GM23338 (cell line): ENCODE data around the gene PAX4. TPM values are rescaled to one million over a fixed set of nuclear protein-coding genes. Genes with fewer than 3 reads are reported as not detected.

ENCODE experiments used
- ATAC-seq: fragments of 200-7000 bp; cut with Tn5 transposase; 3 replicates; pipeline ENCODE4 v1.9.1; 2020
- DNase-seq: peaks from one replicate; pipeline ENCODE4 v3.0.0-alpha.2; 2015; ENCODE audit warnings: low spot score
- H2AFZ ChIP-seq: fragments of 200-600 bp; sonication (generic); 2 replicates; pipeline ENCODE4 v1.8.0; 2016; ENCODE audit warnings: antibody characterized with exemption, mild to moderate bottlenecking, moderate library complexity
- H3F3A ChIP-seq: fragments of 200-600 bp; sonication (generic); replicated peaks from 2 replicates; pipeline ENCODE4 v1.8.0; 2017; ENCODE audit warnings: antibody characterized with exemption, mixed run types, low read depth
- H3K27ac ChIP-seq: fragments of 200-600 bp; sonication (generic); 2 replicates; pipeline ENCODE4 v1.6.1; 2016; ENCODE audit warnings: low read depth
- H3K27me3 ChIP-seq: fragments of 200-600 bp; sonication (generic); 2 replicates; pipeline ENCODE4 v1.8.0; 2016; ENCODE audit warnings: mild to moderate bottlenecking, mixed run types, moderate library complexity; ENCODE audit not compliant: insufficient read depth
- H3K36me3 ChIP-seq: fragments of 200-600 bp; sonication (generic); 2 replicates; pipeline ENCODE4 v1.8.0; 2016; ENCODE audit warnings: mild to moderate bottlenecking; ENCODE audit not compliant: insufficient read depth
- H3K4me1 ChIP-seq: fragments of 200-600 bp; sonication (generic); 2 replicates; pipeline ENCODE4 v1.8.0; 2016; ENCODE audit warnings: mild to moderate bottlenecking, moderate library complexity; ENCODE audit not compliant: insufficient read depth
- H3K4me2 ChIP-seq: fragments of 200-600 bp; sonication (generic); 2 replicates; pipeline ENCODE4 v1.7.1; 2017; ENCODE audit warnings: mixed run types
- H3K4me3 ChIP-seq: fragments of 200-600 bp; sonication (generic); 2 replicates; pipeline ENCODE4 v1.6.1; 2016; ENCODE audit warnings: mixed run types
- H3K79me2 ChIP-seq: fragments of 200-600 bp; sonication (generic); replicated peaks from 2 replicates; pipeline ENCODE4 v1.8.0; 2017; ENCODE audit warnings: mild to moderate bottlenecking; ENCODE audit not compliant: insufficient read depth
- H3K9me2 ChIP-seq: fragments of 200-600 bp; sonication (generic); 2 replicates; pipeline ENCODE4 v1.8.0; 2017; ENCODE audit not compliant: insufficient read depth
- H4K20me1 ChIP-seq: fragments of 200-600 bp; sonication (generic); replicated peaks from 2 replicates; pipeline ENCODE4 v1.8.0; 2017; ENCODE audit warnings: mild to moderate bottlenecking; ENCODE audit not compliant: insufficient read depth
- H3K27ac Mint-ChIP-seq: 2 replicates; pipeline ENCODE4 v1.8.0; 2020; ENCODE audit warnings: inconsistent platforms, mild to moderate bottlenecking, moderate library complexity, mixed read lengths
- H3K27me3 Mint-ChIP-seq: 3 replicates; pipeline ENCODE4 v1.8.0; 2022; ENCODE audit warnings: low read depth, mild to moderate bottlenecking, moderate library complexity, mixed read lengths, inconsistent platforms; ENCODE audit not compliant: insufficient read depth, poor library complexity
- H3K36me3 Mint-ChIP-seq: 3 replicates; pipeline ENCODE4 v1.8.0; 2021; ENCODE audit warnings: low read depth, mild to moderate bottlenecking, inconsistent platforms, moderate library complexity, mixed read lengths
- H3K4me1 Mint-ChIP-seq: 3 replicates; pipeline ENCODE4 v1.8.0; 2020; ENCODE audit warnings: mild to moderate bottlenecking, inconsistent platforms, mixed read lengths
- H3K4me3 Mint-ChIP-seq: 3 replicates; pipeline ENCODE4 v1.8.0; 2021; ENCODE audit warnings: moderate library complexity, mild to moderate bottlenecking, inconsistent platforms, mixed read lengths
- H3K9me3 Mint-ChIP-seq: 3 replicates; pipeline ENCODE4 v1.8.0; 2020; ENCODE audit warnings: moderate library complexity, mild to moderate bottlenecking, inconsistent platforms, mixed read lengths
- ETS1 ChIP-seq: IDR thresholded peaks from 2 replicates; pipeline ENCODE4 v1.6.1; 2016; ENCODE audit warnings: antibody characterized with exemption
- EZH2 ChIP-seq: fragments of 200-600 bp; sonication (generic); IDR thresholded peaks from one replicate; pipeline ENCODE4 v1.8.0; 2017; ENCODE audit warnings: antibody characterized with exemption, mild to moderate bottlenecking, low read depth; ENCODE audit not compliant: unreplicated experiment
- EZH2phosphoT487 ChIP-seq: fragments of 200-600 bp; sonication (generic); IDR thresholded peaks from one replicate; pipeline ENCODE4 v1.8.1; 2018; ENCODE audit warnings: antibody characterized with exemption; ENCODE audit not compliant: unreplicated experiment
- JUNB ChIP-seq: IDR thresholded peaks from one replicate; pipeline ENCODE4 v1.6.1; 2016; ENCODE audit warnings: antibody characterized with exemption; ENCODE audit not compliant: unreplicated experiment
- NANOG ChIP-seq: IDR thresholded peaks from 2 replicates; pipeline ENCODE4 v1.6.1; 2016; ENCODE audit warnings: antibody characterized with exemption, borderline replicate concordance
- POLR2AphosphoS5 ChIP-seq: IDR thresholded peaks from 2 replicates; pipeline ENCODE4 v1.6.1; 2016; ENCODE audit warnings: antibody characterized with exemption, low read depth
- STAT1 ChIP-seq: IDR thresholded peaks from one replicate; pipeline ENCODE4 v1.6.1; 2016; ENCODE audit warnings: antibody characterized with exemption; ENCODE audit not compliant: unreplicated experiment
- ZNF114 ChIP-seq: fragments of 250-450 bp; sonication (Bioruptor Pico); IDR thresholded peaks from 2 replicates; pipeline ENCODE4 v1.5.0; 2020; ENCODE audit warnings: mild to moderate bottlenecking, moderate library complexity
- ZNF331 ChIP-seq: fragments of 250-450 bp; sonication (Bioruptor Pico); IDR thresholded peaks from 2 replicates; pipeline ENCODE4 v1.5.0; 2020; ENCODE audit warnings: low read depth, mild to moderate bottlenecking, moderate library complexity
- ZNF462 ChIP-seq: fragments of 250-450 bp; sonication (Bioruptor Pico); IDR thresholded peaks from 2 replicates; pipeline ENCODE4 v1.5.0; 2020; ENCODE audit warnings: mild to moderate bottlenecking, moderate library complexity
- polyA plus RNA-seq: library from polyadenylated mRNA; unstranded; fragments of >200 nt; fragmentation: Nextera tagmentation; extraction: Ambion mirVana; gene quantifications from 2 replicates; pipeline ENCODE4 v1.2.1, GENCODE V29; 2016
- total RNA-seq: library from RNA; depleted of rRNA; stranded (reverse); fragments of >200 nt; shearing (Covaris generic); gene quantifications from 2 replicates; pipeline ENCODE4 v1.2.3, GENCODE V29; 2014
- TF ChIP-seq, protein P1 (sequence below): IDR thresholded peaks from one replicate; pipeline ENCODE4 v1.6.1; 2018; ENCODE audit warnings: antibody characterized with exemption; ENCODE audit not compliant: unreplicated experiment
- TF ChIP-seq, protein P2 (sequence below), 2 experiments: fragments of 200-600 bp in 1 of 2; sonication (generic) in 1 of 2; conservative IDR thresholded peaks; 2 replicates each; pipeline versions ENCODE4 v1.5.1 to v1.6.1; 2016 to 2017; ENCODE audit warnings: antibody characterized with exemption in 2 of 2, low read depth in 2 of 2, mild to moderate bottlenecking in 2 of 2, moderate library complexity in 1 of 2

Gene PAX4
- total and polyA plus RNA-seq, 2 experiments from 2014 or later, result not detected

- no peak for ATAC-seq
- Histone ChIP-seq H3F3A (peaks cover 3% of the 10 kb centered on the region; the same call in 1 of the 2 replicates), H3K4me3 (no peak overlapping the region)
Observed at GRCh38 chr7:127667017-127667670, 49.2 kb upstream of the PAX4 start.

More at GRCh38 chr7:127667017-127667670, 49.2 kb upstream of the PAX4 start:
- Histone ChIP-seq H3K4me2 (peak overlapping the region; percentile 41; the same call in 1 of the 2 replicates), H3K9me2 (no peaks in the 10 kb centered on the region), H3K4me1 (peaks cover 56% of the 10 kb centered on the region), H4K20me1 (peaks cover 61% of the 10 kb centered on the region), H3K27ac (peak overlapping the region; percentile 47; the same call in 1 of the 2 replicates), H2AFZ (no peak overlapping the region), H3K36me3 (no peaks in the 10 kb centered on the region; the same call in 1 of the 2 replicates), H3K79me2 (peaks cover 100% of the 10 kb centered on the region), H3K27me3 (no peaks in the 10 kb centered on the region)
- Mint-ChIP-seq H3K27me3 (peaks cover 7% of the 10 kb centered on the region), H3K36me3 (peaks cover 31% of the 10 kb centered on the region), H3K4me1 (peaks cover 56% of the 10 kb centered on the region), H3K9me3 (no peaks in the 10 kb centered on the region), H3K27ac (no peak overlapping the region), H3K4me3 (no peak overlapping the region; the same call in 2 of the 3 replicates)
- no peak for TF ChIP-seq STAT1
- TF ChIP-seq ZNF462 (CRISPR knock-in tag), result no peak
- TF ChIP-seq EZH2, result no peak
- no peak for TF ChIP-seq ETS1
- TF ChIP-seq JUNB, result no peak
- TF ChIP-seq, protein P1, sequence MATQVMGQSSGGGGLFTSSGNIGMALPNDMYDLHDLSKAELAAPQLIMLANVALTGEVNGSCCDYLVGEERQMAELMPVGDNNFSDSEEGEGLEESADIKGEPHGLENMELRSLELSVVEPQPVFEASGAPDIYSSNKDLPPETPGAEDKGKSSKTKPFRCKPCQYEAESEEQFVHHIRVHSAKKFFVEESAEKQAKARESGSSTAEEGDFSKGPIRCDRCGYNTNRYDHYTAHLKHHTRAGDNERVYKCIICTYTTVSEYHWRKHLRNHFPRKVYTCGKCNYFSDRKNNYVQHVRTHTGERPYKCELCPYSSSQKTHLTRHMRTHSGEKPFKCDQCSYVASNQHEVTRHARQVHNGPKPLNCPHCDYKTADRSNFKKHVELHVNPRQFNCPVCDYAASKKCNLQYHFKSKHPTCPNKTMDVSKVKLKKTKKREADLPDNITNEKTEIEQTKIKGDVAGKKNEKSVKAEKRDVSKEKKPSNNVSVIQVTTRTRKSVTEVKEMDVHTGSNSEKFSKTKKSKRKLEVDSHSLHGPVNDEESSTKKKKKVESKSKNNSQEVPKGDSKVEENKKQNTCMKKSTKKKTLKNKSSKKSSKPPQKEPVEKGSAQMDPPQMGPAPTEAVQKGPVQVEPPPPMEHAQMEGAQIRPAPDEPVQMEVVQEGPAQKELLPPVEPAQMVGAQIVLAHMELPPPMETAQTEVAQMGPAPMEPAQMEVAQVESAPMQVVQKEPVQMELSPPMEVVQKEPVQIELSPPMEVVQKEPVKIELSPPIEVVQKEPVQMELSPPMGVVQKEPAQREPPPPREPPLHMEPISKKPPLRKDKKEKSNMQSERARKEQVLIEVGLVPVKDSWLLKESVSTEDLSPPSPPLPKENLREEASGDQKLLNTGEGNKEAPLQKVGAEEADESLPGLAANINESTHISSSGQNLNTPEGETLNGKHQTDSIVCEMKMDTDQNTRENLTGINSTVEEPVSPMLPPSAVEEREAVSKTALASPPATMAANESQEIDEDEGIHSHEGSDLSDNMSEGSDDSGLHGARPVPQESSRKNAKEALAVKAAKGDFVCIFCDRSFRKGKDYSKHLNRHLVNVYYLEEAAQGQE, result no peak
- no peak for TF ChIP-seq ZNF331 (CRISPR knock-in tag)
- TF ChIP-seq, protein P2, sequence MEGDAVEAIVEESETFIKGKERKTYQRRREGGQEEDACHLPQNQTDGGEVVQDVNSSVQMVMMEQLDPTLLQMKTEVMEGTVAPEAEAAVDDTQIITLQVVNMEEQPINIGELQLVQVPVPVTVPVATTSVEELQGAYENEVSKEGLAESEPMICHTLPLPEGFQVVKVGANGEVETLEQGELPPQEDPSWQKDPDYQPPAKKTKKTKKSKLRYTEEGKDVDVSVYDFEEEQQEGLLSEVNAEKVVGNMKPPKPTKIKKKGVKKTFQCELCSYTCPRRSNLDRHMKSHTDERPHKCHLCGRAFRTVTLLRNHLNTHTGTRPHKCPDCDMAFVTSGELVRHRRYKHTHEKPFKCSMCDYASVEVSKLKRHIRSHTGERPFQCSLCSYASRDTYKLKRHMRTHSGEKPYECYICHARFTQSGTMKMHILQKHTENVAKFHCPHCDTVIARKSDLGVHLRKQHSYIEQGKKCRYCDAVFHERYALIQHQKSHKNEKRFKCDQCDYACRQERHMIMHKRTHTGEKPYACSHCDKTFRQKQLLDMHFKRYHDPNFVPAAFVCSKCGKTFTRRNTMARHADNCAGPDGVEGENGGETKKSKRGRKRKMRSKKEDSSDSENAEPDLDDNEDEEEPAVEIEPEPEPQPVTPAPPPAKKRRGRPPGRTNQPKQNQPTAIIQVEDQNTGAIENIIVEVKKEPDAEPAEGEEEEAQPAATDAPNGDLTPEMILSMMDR (conservative IDR thresholded peaks at IDR 0.05; ENCODE audit: low read depth in 2 of 2), result no peak
- TF ChIP-seq EZH2phosphoT487, result no peak
- TF ChIP-seq POLR2AphosphoS5, result no peak
- no peak for TF ChIP-seq ZNF114
- TF ChIP-seq NANOG, result no peak
- no peak for DNase-seq
